ENCODE results near the gene UBE3C. TPM values are rescaled to one million over a fixed set of nuclear protein-coding genes. Genes with fewer than 3 reads are reported as not detected.
A peak's percentile ranks its signal among the peaks of the same experiment; 100 is the strongest.

Gene UBE3C
- total and polyA plus RNA-seq, 2 of the 13 experiments (the other 11 are each of a cell fraction or from before 2014, with no cell fraction given), result 27.0 to 48.2 TPM

- TF ChIP-seq ZNF772 (CRISPR knock-in tag; IDR thresholded peaks at IDR 0.05), result no peak
Measured at GRCh38 chr7:157248659-157249058, 109.9 kb downstream of the UBE3C start (continued).

- Histone ChIP-seq H3K79me2 (ENCODE audit: insufficient read depth, low read length) (no peaks in the 10 kb centered on the region), H3K4me2 (ENCODE audit: low read depth, low read length) (no peak overlapping the region), H3K9ac (ENCODE audit: insufficient read depth, low read depth, low read length) (no peak overlapping the region), H2AFZ (ENCODE audit: low read length) (no peak overlapping the region), H3K4me1 (ENCODE audit: insufficient read depth, low read length) (no peaks in the 10 kb centered on the region), H3K9me3 (ENCODE audit: low read length) (no peaks in the 10 kb centered on the region), H3K4me3 (replicated peaks in 1 of 3; ENCODE audit: insufficient read depth in 1 of 3, low read depth in 2 of 3, low read length in 3 of 3) (no peak overlapping the region), H3K27me3 (ENCODE audit: control insufficient read depth in 1 of 2, insufficient read depth in 2 of 2, low read length in 2 of 2) (no peaks in the 10 kb centered on the region), H3K36me3 (replicated peaks in 1 of 2; ENCODE audit: control insufficient read depth in 1 of 2, insufficient read depth in 2 of 2, low read length in 2 of 2) (peaks cover 11 to 51% of the 10 kb centered on the region in 2 experiments), H4K20me1 (ENCODE audit: insufficient read depth, low read length) (no peaks in the 10 kb centered on the region), H3K27ac (ENCODE audit: extremely low read length, insufficient read depth, low read length) (no peak overlapping the region)
- ChIA-PET CTCF (ENCODE audit: low intra/inter-chr PET ratio, low total read pairs) (interaction anchor here (0.7 kb wide), 1 partner anchor 280 kb away, joined by 3 read pairs; no protein-coding TSS in a partner anchor), POLR2A (no interaction called here)
- DNase-seq (ENCODE audit: low spot score), result peak; percentile 61
- no TSS peak for BruUV-seq (replicated peaks)
- FAIRE-seq, result peak; percentile 81
- peak; percentile 42; the same call in 1 of the 2 replicates for TF ChIP-seq ZBTB38 (CRISPR knock-in tag; IDR thresholded peaks at IDR 0.05)
- TF ChIP-seq GABPA (IDR thresholded peaks at IDR 0.05; ENCODE audit: low read depth, low read length), result no peak
- 0 out of 2 replicates have a peak, but pooled peaks have one; percentile 11 for TF ChIP-seq GABPA (CRISPR knock-in tag; IDR thresholded peaks at IDR 0.05; ENCODE audit: low read depth)
- 0 out of 2 replicates have a peak, but pooled peaks have one; percentile 26 for TF ChIP-seq ZNF770 (CRISPR knock-in tag; IDR thresholded peaks at IDR 0.05)
- no peak for TF ChIP-seq CBX2 (IDR thresholded peaks at IDR 0.05; ENCODE audit: low read depth, low read length)
- TF ChIP-seq CBX2 (CRISPR knock-in tag; IDR thresholded peaks at IDR 0.05; ENCODE audit: low read depth), result no peak
- peak; percentile 74 for TF ChIP-seq CTCF (CRISPR knock-in tag; IDR thresholded peaks at IDR 0.05)
- peak; percentile 78; the same call in 1 of the 2 replicates for TF ChIP-seq ZNF740 (CRISPR knock-in tag; IDR thresholded peaks at IDR 0.05)
- no peak for TF ChIP-seq IKZF4 (CRISPR knock-in tag; IDR thresholded peaks at IDR 0.05; ENCODE audit: borderline replicate concordance, low read depth, not compliant biosample characterization)
- no peak for TF ChIP-seq ZNF780A (CRISPR knock-in tag; IDR thresholded peaks at IDR 0.05)
- TF ChIP-seq RAD21 (CRISPR knock-in tag; IDR thresholded peaks at IDR 0.05), result 0 out of 2 replicates have a peak, but pooled peaks have one; percentile 18
- TF ChIP-seq PRPF4 (IDR thresholded peaks at IDR 0.05; ENCODE audit: low read depth, low read length, poor library complexity, severe bottlenecking), result peak; percentile 27
- no peak for TF ChIP-seq ZNF20 (CRISPR knock-in tag; IDR thresholded peaks at IDR 0.05)
- TF ChIP-seq MIER3 (CRISPR knock-in tag; IDR thresholded peaks at IDR 0.05; ENCODE audit: borderline replicate concordance), result no peak
- TF ChIP-seq CENPT (CRISPR knock-in tag; IDR thresholded peaks at IDR 0.05; ENCODE audit: low read depth), result no peak
- TF ChIP-seq STAG1 (CRISPR knock-in tag; IDR thresholded peaks at IDR 0.05), result peak; percentile 47
- peak; percentile 61 for TF ChIP-seq SMC3 (IDR thresholded peaks at IDR 0.05; ENCODE audit: low read length)
- no peak for TF ChIP-seq MBD4 (IDR thresholded peaks at IDR 0.05; ENCODE audit: borderline replicate concordance, low read length)
- intact Hi-C loops (cut with micrococcal nuclease; ENCODE audit: unreplicated experiment), result no loop called here
- 66% methylated on average over 9 of the region's 9 CpGs for WGBS (ENCODE audit: low lambda C conversion rate)
- in situ Hi-C loops (cut with HindIII; ENCODE audit: extremely low pct_ligation_motif_present, low pct_unique_long_range_greater_than_20kb), result loop anchor here (25.0 kb wide), 1 partner anchor 288 kb away; no protein-coding TSS in a partner anchor
- peak; percentile 81 for ATAC-seq
Measured at GRCh38 chr7:157250605-157251228, 112.0 kb downstream of the UBE3C start.

Measured in HepG2 (cell line).